Mesothelial cell of epicardium (in vitro differentiated cells): Measurements from ENCODE around the gene TSPEAR. TPM values are rescaled to one million over a fixed set of nuclear protein-coding genes. Genes with fewer than 3 reads are reported as not detected.
"Not testable (repeated sequence)": the region's sequence is repeated elsewhere in the genome, so short reads cannot be mapped to it uniquely, and the experiment has no call there.

ENCODE experiments used
- DNase-seq, 2 experiments: peaks; one replicate each; pipeline ENCODE4 v3.0.0; 2021; ENCODE audit warnings: low spot score in 2 of 2; ENCODE audit not compliant: unreplicated experiment in 2 of 2
- H3K27ac Mint-ChIP-seq: 2 replicates; pipeline ENCODE4 v1.8.0; 2021; ENCODE audit warnings: mixed read lengths
- H3K27me3 Mint-ChIP-seq: 2 replicates; pipeline ENCODE4 v1.8.0; 2021; ENCODE audit warnings: low read depth, mixed read lengths
- H3K36me3 Mint-ChIP-seq: 2 replicates; pipeline ENCODE4 v1.8.0; 2021; ENCODE audit warnings: mixed read lengths
- H3K4me1 Mint-ChIP-seq: 2 replicates; pipeline ENCODE4 v1.8.0; 2021; ENCODE audit warnings: mixed read lengths
- H3K4me3 Mint-ChIP-seq: 2 replicates; pipeline ENCODE4 v1.8.0; 2021; ENCODE audit warnings: mild to moderate bottlenecking, moderate library complexity, mixed read lengths
- H3K9me3 Mint-ChIP-seq: 2 replicates; pipeline ENCODE4 v1.8.0; 2021; ENCODE audit warnings: mixed read lengths
- CTCF ChIP-seq: fragments of 200-600 bp; sonication (generic); IDR thresholded peaks from one replicate; pipeline ENCODE4 v1.5.0; 2021; ENCODE audit warnings: antibody characterized with exemption; ENCODE audit not compliant: unreplicated experiment
- total RNA-seq: library from RNA; stranded (reverse); gene quantifications from 3 replicates; pipeline ENCODE4 v1.2.1, GENCODE V29; 2021

TSPEAR gene
- total RNA-seq, 1 donor from 2014 or later, result 0.11 TPM

- Mint-ChIP-seq H3K4me3 (no peak overlapping the region), H3K9me3 (peaks cover 16% of the 10 kb centered on the region), H3K4me1 (peaks cover 38% of the 10 kb centered on the region), H3K36me3 (peaks cover under 1% of the 10 kb centered on the region), H3K27ac (peak overlapping the region; percentile 59), H3K27me3 (no peaks in the 10 kb centered on the region)
- no peak for DNase-seq
- no peak for TF ChIP-seq CTCF
Observed at GRCh38 chr21:44552136-44552535, 159.2 kb downstream of the TSPEAR start.

GRCh38 chr21:44551340-44551961 is 159.9 kb downstream of the TSPEAR start, which contains the start of gene KRTAP10-2:
KRTAP10-2 (minus strand) TSS chr21:44551505; CDS start chr21:44551458, 47 bp downstream.
- DNase-seq, result peak in 1 of 2 experiments; percentile 34
- H3K9me3 Mint-ChIP-seq, result peaks cover 23% of the 10 kb centered on the region
- H3K4me3 Mint-ChIP-seq, result no peak within 1 kb of the TSS
- no peaks in the 10 kb centered on the region for H3K27me3 Mint-ChIP-seq
- peaks cover 35% of the 10 kb centered on the region for H3K4me1 Mint-ChIP-seq
- no peak for TF ChIP-seq CTCF
- H3K27ac Mint-ChIP-seq, result peak within 1 kb of the TSS; percentile 59
- H3K36me3 Mint-ChIP-seq, result peaks cover 7% of the 10 kb centered on the region

GRCh38 chr21:44550807-44551206 is 160.6 kb downstream of the TSPEAR start:
- no peak for DNase-seq
- no peak overlapping the region for H3K27ac Mint-ChIP-seq
- H3K36me3 Mint-ChIP-seq, result peaks cover 7% of the 10 kb centered on the region
- H3K9me3 Mint-ChIP-seq, result peaks cover 24% of the 10 kb centered on the region
- no peak overlapping the region for H3K4me3 Mint-ChIP-seq
- H3K4me1 Mint-ChIP-seq, result peaks cover 35% of the 10 kb centered on the region
- H3K27me3 Mint-ChIP-seq, result no peaks in the 10 kb centered on the region
- no peak for TF ChIP-seq CTCF

- H3K4me3 Mint-ChIP-seq, H3K36me3 Mint-ChIP-seq, H3K27me3 Mint-ChIP-seq, H3K27ac Mint-ChIP-seq: not testable (repeated sequence)
- peak in 1 of 2 experiments; percentile 36 for DNase-seq
- Mint-ChIP-seq H3K9me3 (peaks cover 29% of the 10 kb centered on the region), H3K4me1 (peaks cover 35% of the 10 kb centered on the region)
Observed at GRCh38 chr21:44550285-44550684, 161.1 kb downstream of the TSPEAR start.

GRCh38 chr21:44549525-44550211 is 161.7 kb downstream of the TSPEAR start:
- H3K27me3 Mint-ChIP-seq, result no peaks in the 10 kb centered on the region
- DNase-seq, result no peak
- H3K36me3 Mint-ChIP-seq, result peaks cover 9% of the 10 kb centered on the region
- peaks cover 35% of the 10 kb centered on the region for H3K4me1 Mint-ChIP-seq
- peak overlapping the region; percentile 92 for H3K27ac Mint-ChIP-seq
- H3K9me3 Mint-ChIP-seq, result peaks cover 29% of the 10 kb centered on the region
- no peak overlapping the region for H3K4me3 Mint-ChIP-seq
- no peak for TF ChIP-seq CTCF

- Mint-ChIP-seq H3K9me3 (peaks cover 29% of the 10 kb centered on the region), H3K27ac (peak overlapping the region; percentile 92), H3K4me1 (peaks cover 35% of the 10 kb centered on the region), H3K36me3 (peaks cover 9% of the 10 kb centered on the region), H3K27me3 (no peaks in the 10 kb centered on the region), H3K4me3 (no peak overlapping the region)
- DNase-seq, result no peak
- TF ChIP-seq CTCF, result no peak
Observed at GRCh38 chr21:44548922-44549321, 162.4 kb downstream of the TSPEAR start.
